ENCODE data around the gene GRIK5. TPM values are rescaled to one million over a fixed set of nuclear protein-coding genes. Genes with fewer than 3 reads are reported as not detected.

Gene GRIK5
- total RNA-seq, 3 donors from 2014 or later: 0.49 to 1.1 (median 0.61) TPM

- no peak overlapping the region for H3K4me3 Mint-ChIP-seq
- no peak for DNase-seq
These were observed 59.5 kb downstream of the GRIK5 start for GRCh38 chr19:42010245-42011126.

GRCh38 chr19:42006569-42006968 is 63.4 kb downstream of the GRIK5 start:
- no peak overlapping the region for H3K4me3 Mint-ChIP-seq
- DNase-seq (no peak), ATAC-seq (no peak)
- peaks cover 20% of the 10 kb centered on the region for H3K27me3 Mint-ChIP-seq (ENCODE audit: low read depth)
- no peaks in the 10 kb centered on the region for H3K36me3 Mint-ChIP-seq (ENCODE audit: insufficient read depth)
- H3K9me3 Mint-ChIP-seq: no peaks in the 10 kb centered on the region
- H3K4me1 Mint-ChIP-seq (ENCODE audit: low read depth): no peaks in the 10 kb centered on the region

More at GRCh38 chr19:42010245-42011126, 59.5 kb downstream of the GRIK5 start:
- Mint-ChIP-seq H3K4me1 (ENCODE audit: low read depth) (no peaks in the 10 kb centered on the region), H3K9me3 (no peaks in the 10 kb centered on the region), H3K36me3 (ENCODE audit: insufficient read depth) (no peaks in the 10 kb centered on the region), H3K27me3 (ENCODE audit: low read depth) (peaks cover 3% of the 10 kb centered on the region)
- no peak for ATAC-seq

DNA sequence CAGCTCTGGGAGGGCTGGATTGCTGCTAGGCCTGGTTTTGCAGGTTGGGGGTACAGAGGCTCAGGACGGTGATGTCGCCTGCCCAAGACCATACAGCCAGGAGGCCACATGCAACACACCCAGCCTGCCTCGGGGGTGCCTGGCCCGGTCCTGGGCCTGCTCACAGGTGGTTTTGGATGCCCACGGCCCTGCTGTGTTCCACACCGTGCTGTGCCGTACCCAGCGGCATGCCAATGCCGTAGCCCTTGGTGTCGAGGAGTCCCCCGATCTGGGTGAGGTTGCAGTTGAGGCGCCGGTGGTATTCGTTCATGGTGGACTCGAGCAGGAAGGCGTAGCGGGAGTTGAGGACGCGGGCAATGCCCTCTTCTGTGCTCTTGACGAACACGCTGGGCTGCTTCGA is 64.5 kb downstream of the GRIK5 start:
- no peaks in the 10 kb centered on the region for H3K36me3 Mint-ChIP-seq (ENCODE audit: insufficient read depth)
- H3K4me3 Mint-ChIP-seq: no peak overlapping the region
- DNase-seq (no peak), ATAC-seq (no peak)
- H3K4me1 Mint-ChIP-seq (ENCODE audit: low read depth): no peaks in the 10 kb centered on the region
- H3K27me3 Mint-ChIP-seq (ENCODE audit: low read depth): peaks cover 30% of the 10 kb centered on the region
- no peaks in the 10 kb centered on the region for H3K9me3 Mint-ChIP-seq

- Mint-ChIP-seq H3K9me3 (no peaks in the 10 kb centered on the region), H3K4me1 (ENCODE audit: low read depth) (peaks cover 4% of the 10 kb centered on the region), H3K4me3 (no peak overlapping the region), H3K36me3 (ENCODE audit: insufficient read depth) (no peaks in the 10 kb centered on the region), H3K27me3 (ENCODE audit: low read depth) (peaks cover 44% of the 10 kb centered on the region)
- DNase-seq (no peak), ATAC-seq (no peak)
These were observed 66.3 kb downstream of the GRIK5 start for GRCh38 chr19:42003506-42004294.

- Mint-ChIP-seq H3K4me3 (no peak overlapping the region), H3K27me3 (ENCODE audit: low read depth) (peaks cover 72% of the 10 kb centered on the region), H3K9me3 (no peaks in the 10 kb centered on the region)
These were observed 70.2 kb downstream of the GRIK5 start for GRCh38 chr19:41999878-42000208.

DNA sequence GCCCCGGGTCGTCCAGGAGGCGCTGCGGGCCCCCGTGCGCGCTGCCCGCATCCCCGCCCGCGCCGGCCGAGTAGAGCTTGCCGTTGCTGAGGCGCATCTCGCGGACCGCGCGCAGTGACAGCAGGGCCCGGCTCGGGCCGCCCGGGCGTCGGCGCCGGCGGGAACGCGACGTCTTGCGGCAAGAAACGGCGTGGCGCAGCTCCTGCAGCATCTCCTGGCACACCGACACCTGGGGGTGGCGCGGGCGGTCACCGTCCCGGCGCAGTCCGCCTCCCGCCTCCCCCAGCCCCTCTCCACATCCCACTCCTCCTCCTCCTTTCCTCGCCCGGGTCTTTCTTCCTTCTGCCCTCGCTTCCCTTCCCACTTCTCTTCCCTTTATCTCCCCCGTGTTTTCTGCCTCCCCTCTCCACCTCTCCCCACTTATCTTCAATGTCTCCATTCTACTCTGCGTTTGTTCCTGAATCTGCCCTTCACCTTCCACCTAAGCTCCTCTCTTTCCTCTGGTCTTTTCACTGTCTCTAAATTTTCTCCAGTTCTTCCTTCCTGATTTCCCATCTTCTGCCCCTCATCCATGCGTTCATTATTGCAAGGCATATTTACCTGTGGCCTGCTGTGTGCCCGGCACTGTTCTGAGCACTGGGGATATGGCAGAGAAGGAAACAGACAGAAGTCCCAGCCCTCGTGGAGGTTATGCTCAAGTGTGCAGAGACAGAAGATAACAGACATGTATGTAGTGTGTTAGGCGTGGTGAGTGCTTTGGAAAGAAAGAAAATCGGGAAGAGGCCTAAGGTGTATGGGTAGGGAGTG is 70.7 kb downstream of the GRIK5 start:
- Mint-ChIP-seq H3K9me3 (no peaks in the 10 kb centered on the region), H3K4me1 (ENCODE audit: low read depth) (peaks cover 29% of the 10 kb centered on the region), H3K36me3 (ENCODE audit: insufficient read depth) (no peaks in the 10 kb centered on the region), H3K27me3 (ENCODE audit: low read depth) (peaks cover 75% of the 10 kb centered on the region), H3K4me3 (no peak overlapping the region)
- DNase-seq (no peak), ATAC-seq (peak; percentile 12 to 16)

More at GRCh38 chr19:41999878-42000208, 70.2 kb downstream of the GRIK5 start:
- Mint-ChIP-seq H3K4me1 (ENCODE audit: low read depth) (peaks cover 26% of the 10 kb centered on the region), H3K36me3 (ENCODE audit: insufficient read depth) (no peaks in the 10 kb centered on the region)
- DNase-seq: no peak
- no peak for ATAC-seq

DNA sequence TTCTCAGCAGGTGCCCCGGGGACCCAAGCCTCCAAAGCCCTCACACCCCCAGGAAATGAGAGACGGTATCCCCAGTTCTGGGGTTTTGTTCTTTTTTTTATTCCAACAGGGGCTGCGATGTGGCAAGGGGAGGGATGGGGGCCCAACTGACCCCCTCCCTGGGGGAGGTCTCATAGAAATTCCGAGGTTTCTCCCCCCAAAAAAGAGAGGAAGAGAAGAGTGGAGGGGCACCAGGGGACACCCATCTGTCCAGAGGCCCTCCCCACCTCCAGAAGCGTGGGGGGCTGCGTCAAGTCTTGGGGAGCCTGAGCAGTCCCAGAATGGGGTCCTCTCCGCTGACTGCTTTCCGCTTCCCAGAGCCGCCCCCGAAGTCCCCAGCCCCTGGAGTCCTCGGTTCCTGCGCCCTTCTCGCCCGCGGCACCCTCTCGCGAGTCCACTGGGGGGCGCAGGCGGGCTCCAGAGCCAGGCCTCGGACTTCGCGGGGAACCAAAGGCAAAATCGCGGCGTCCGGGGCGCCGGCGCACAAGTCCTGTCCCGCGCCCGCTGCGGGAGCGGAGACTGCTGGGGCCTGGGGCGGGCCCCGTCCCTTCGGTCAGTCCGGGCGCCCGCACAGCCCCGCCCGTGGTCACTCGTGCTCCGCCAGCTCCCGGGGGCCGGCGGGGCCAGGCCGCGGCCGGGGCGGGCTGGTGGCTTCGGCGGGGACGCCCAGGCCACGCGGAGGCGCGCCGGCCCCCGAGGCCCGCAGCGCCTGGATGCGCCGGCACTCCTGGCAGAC is 71.6 kb downstream of the GRIK5 start:
- no peaks in the 10 kb centered on the region for H3K9me3 Mint-ChIP-seq
- DNase-seq (no peak), ATAC-seq (peak; percentile 8 to 11)
- no peaks in the 10 kb centered on the region for H3K36me3 Mint-ChIP-seq (ENCODE audit: insufficient read depth)
- no peak overlapping the region for H3K4me3 Mint-ChIP-seq
- peaks cover 31% of the 10 kb centered on the region for H3K4me1 Mint-ChIP-seq (ENCODE audit: low read depth)
- H3K27me3 Mint-ChIP-seq (ENCODE audit: low read depth): peaks cover 68% of the 10 kb centered on the region

DNA sequence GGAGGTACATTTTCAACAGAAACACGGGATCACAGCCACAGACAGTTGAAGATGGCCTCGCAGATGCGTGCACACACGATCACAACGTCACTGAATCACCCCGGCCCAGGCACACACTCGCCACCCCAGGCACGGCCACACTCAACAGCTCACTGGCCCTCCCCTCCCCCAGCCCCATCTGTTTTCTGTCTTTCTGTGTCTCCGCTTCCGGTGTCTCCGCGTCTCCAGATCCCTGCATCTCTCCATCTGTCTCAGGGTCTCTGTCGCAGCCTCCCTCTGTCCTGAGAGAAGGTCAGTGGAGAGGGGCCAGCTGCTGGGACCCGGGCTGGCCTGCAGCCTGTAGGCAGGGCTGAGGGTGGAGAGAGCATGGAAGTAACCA is 72.2 kb downstream of the GRIK5 start:
- Mint-ChIP-seq H3K27me3 (ENCODE audit: low read depth) (peaks cover 68% of the 10 kb centered on the region), H3K36me3 (ENCODE audit: insufficient read depth) (no peaks in the 10 kb centered on the region), H3K9me3 (no peaks in the 10 kb centered on the region), H3K4me1 (ENCODE audit: low read depth) (peaks cover 32% of the 10 kb centered on the region), H3K4me3 (peak overlapping the region; percentile 22)
- no peak for DNase-seq
- no peak for ATAC-seq

DNA sequence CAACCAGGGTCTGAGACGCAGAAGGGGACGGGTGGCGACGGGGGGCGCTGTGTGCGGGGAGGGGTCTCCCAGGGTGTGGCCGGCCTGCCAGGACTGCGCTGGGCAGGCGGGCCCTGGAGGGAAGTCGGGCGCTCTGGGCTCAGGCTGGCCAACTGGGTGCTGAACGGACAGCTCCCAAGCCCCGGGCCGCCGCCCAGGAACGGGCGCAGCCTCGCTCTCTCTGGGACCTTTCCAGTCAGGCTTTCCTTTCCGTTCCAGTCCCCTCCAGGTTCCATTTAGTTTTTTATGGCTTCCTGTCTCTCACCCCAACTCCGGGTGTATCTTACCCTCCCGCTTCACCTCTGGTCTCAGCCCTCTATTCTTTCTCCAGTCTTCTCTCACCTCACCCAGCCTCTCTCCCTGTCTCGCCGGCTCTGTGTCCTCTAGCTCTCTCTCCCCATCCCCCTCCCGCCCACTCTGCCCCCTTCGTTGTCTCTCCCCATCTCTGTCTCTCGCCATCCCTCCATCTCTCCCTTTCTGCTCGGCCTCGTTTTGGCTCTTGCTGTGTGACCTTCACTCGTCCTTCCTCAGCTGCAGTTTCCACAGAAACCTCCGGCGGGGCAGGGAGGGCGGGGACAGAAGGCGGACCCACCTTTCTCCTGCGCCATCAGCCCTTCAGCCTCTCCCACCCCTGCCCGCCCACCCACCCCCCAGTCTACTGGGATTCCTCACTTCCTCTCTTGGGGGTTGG is 72.7 kb downstream of the GRIK5 start:
- Mint-ChIP-seq H3K36me3 (ENCODE audit: insufficient read depth) (no peaks in the 10 kb centered on the region), H3K4me3 (peak overlapping the region; percentile 53), H3K4me1 (ENCODE audit: low read depth) (peaks cover 36% of the 10 kb centered on the region), H3K9me3 (no peaks in the 10 kb centered on the region), H3K27me3 (ENCODE audit: low read depth) (peaks cover 70% of the 10 kb centered on the region)
- no peak for ATAC-seq
- DNase-seq: no peak

GRCh38 chr19:41995959-41996797 is 73.8 kb downstream of the GRIK5 start:
- Mint-ChIP-seq H3K27me3 (ENCODE audit: low read depth) (peaks cover 59% of the 10 kb centered on the region), H3K4me1 (ENCODE audit: low read depth) (peaks cover 36% of the 10 kb centered on the region), H3K36me3 (ENCODE audit: insufficient read depth) (no peaks in the 10 kb centered on the region), H3K4me3 (peak overlapping the region; percentile 53), H3K9me3 (no peaks in the 10 kb centered on the region)
- DNase-seq (no peak), ATAC-seq (no peak)

DNA sequence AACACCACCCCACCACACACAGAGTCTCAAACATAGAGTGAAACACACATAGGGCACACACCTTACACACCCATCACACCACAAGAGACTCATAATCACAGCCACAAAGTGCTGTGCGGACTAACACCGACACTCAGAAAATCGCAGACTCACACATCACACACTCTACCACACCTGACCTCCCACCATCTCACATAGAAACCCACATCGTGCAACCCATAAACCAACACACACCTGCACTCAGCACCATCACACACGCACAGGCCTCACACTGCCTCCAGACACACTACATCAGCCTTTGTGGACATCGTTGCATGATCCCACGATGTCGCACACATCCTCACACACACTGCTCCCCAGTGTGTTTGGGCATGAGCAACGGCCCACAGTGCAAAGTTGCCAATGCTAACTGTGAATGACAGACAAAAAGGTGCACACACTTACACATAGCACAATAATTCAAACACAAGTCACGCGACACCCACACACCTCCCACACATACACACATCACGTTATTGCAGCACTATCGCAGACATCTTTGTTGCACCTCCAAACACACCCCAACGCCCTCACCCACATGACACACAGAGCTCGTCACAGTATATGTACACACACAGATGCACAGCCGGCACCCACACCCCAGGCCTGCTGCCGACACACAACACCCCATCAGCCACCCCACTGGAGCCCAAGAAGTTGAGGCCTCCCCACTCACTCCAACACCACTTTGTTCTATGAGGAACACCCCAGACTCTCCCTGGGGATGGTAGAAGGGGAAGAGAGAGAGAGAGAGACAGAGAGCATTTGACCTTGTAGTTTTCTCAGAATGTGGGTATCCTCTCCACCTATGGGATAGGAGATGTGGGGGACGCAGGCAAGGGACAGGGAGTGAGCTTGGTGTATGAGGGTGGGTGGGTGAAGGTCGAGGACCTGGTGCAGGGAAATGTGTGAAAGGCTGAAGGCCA is 74.7 kb downstream of the GRIK5 start:
- no peak for ATAC-seq
- Mint-ChIP-seq H3K9me3 (no peaks in the 10 kb centered on the region), H3K4me1 (ENCODE audit: low read depth) (peaks cover 36% of the 10 kb centered on the region), H3K36me3 (ENCODE audit: insufficient read depth) (no peaks in the 10 kb centered on the region), H3K4me3 (peak overlapping the region; percentile 40), H3K27me3 (ENCODE audit: low read depth) (peaks cover 50% of the 10 kb centered on the region)
- DNase-seq: no peak
